Right forelimb (tissue), 1 donor: ENCODE measurements around the gene UBE2I.
A peak's percentile ranks its signal among the peaks of the same experiment; 100 is the strongest.

ENCODE experiments used
- DNase-seq: peaks from one replicate; pipeline ENCODE4 v3.0.0-alpha.2; 2018

UBE2I gene

GRCh38 chr16:1344499-1344898 lies 35.1 kb downstream of the UBE2I start:
- DNase-seq, result no peak

- no peak for DNase-seq
Measured at GRCh38 chr16:1345087-1345486, 35.7 kb downstream of the UBE2I start.

GRCh38 chr16:1345651-1346421 lies 36.4 kb downstream of the UBE2I start:
- DNase-seq, result no peak

GRCh38 chr16:1346422-1347285 lies 37.2 kb downstream of the UBE2I start:
- DNase-seq, result no peak

GRCh38 chr16:1347286-1347855 lies 37.9 kb downstream of the UBE2I start:
- no peak for DNase-seq

- no peak for DNase-seq
Measured at GRCh38 chr16:1347962-1348361, 38.5 kb downstream of the UBE2I start.

GRCh38 chr16:1348441-1348840 lies 39.0 kb downstream of the UBE2I start:
- no peak for DNase-seq

GRCh38 chr16:1348926-1349325 lies 39.5 kb downstream of the UBE2I start:
- no peak for DNase-seq

GRCh38 chr16:1349351-1349750 lies 39.9 kb downstream of the UBE2I start:
- no peak for DNase-seq

GRCh38 chr16:1349951-1350350 lies 40.5 kb downstream of the UBE2I start:
- no peak for DNase-seq

GRCh38 chr16:1350691-1351090 lies 41.3 kb downstream of the UBE2I start:
- no peak for DNase-seq

GRCh38 chr16:1351215-1351581 lies 41.8 kb downstream of the UBE2I start:
- no peak for DNase-seq

- peak; percentile 91 for DNase-seq
Measured at GRCh38 chr16:1351582-1352362, 42.3 kb downstream of the UBE2I start, which contains the start of the genes GNPTG and TSR3. Gene GNPTG (plus strand): TSS chr16:1351931. CDS start chr16:1351966, 35 bp downstream. Gene TSR3 (minus strand): TSS chr16:1351878. CDS start chr16:1351804, 74 bp downstream.

- no peak for DNase-seq
Measured at GRCh38 chr16:1354815-1355540, 45.5 kb downstream of the UBE2I start.

- no peak for DNase-seq
Measured at GRCh38 chr16:1355591-1355990, 46.2 kb downstream of the UBE2I start.

- no peak for DNase-seq
Measured at GRCh38 chr16:1356061-1356900, 46.8 kb downstream of the UBE2I start.

GRCh38 chr16:1357906-1358566 lies 48.6 kb downstream of the UBE2I start:
- no peak for DNase-seq

GRCh38 chr16:1361685-1362360 lies 52.4 kb downstream of the UBE2I start:
- DNase-seq, result no peak

- DNase-seq, result no peak
Measured at GRCh38 chr16:1362807-1363206, 53.4 kb downstream of the UBE2I start.

- DNase-seq, result no peak
Measured at GRCh38 chr16:1363501-1364041, 54.1 kb downstream of the UBE2I start.
